ENCODE measurements around the gene TPK1.

DNA sequence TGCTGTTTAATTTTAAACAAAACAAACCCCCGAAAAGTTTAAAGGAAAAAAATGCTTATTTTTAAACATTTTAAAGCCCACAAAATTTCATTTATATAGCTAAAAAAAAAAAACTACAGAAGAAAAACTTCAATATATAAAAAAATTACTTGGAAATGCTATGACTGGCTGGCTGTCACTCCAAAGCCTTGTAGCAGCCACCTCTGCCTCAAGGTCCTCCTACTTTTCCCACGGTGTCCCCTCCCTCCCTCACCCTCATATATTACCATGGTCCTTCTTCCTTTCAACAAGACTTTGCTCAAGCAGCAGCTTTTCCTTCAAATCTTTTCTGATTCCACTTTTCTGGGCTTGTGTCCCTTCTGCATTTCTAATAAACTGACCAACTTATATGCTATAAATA, 122.0 kb downstream of the TPK1 start:
- no peak for TF ChIP-seq CTCF (IDR thresholded peaks at IDR 0.05; ENCODE audit: low read length)
- TF ChIP-seq EZH2 (IDR thresholded peaks at IDR 0.05; ENCODE audit: borderline replicate concordance, low read length): no peak

Measured in OCI-LY1 (cell line).